HG02973 (cell line): ENCODE measurements around the gene CREB3.
A peak's percentile ranks its signal among the peaks of the same experiment; 100 is the strongest.

ENCODE experiments used
- ATAC-seq: cut with Tn5 transposase; IDR thresholded peaks from one replicate; pipeline ENCODE4 v1.9.1; 2021; ENCODE audit warnings: moderate library complexity; ENCODE audit not compliant: unreplicated experiment

CREB3 gene

DNA sequence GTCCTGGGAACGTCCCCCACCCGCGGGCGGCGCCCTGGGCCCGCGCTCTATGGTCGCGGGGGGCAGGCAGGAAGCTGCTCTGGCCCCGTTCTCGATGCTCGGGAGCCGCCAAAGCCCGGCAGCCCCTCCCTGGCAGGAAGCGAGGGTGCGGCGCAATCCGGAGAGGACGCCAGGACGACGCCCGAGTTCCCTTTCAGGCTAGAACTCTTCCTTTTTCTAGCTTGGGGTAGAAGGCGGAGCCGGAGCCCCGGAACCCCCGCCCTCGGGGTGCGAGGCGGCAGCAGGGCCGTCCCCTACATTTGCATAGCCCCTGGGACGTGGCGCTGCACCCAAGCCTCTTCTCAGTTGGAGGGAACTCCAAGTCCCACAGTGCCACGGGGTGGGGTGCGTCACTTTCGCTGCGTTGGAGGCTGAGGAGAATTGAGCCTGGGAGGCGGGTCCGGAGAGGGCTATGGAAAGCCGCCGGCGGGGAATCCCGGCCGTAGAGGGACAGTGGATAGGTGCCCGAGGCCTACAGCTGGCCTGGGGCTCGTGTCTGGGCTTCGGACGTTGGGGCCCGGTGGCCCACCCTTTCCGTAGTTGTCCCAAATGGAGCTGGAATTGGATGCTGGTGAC is at the start of gene CREB3, which contains the start of gene TLN1:
Gene CREB3, plus strand, starts transcription at position 482 of the 615 bp plus-strand sequence. Its CDS starts 107 bp downstream, at position 589.
Gene TLN1, minus strand, starts transcription at position 11 of the 615 bp plus-strand sequence. CDS start 6,501 bp downstream, outside the sequence.
- ATAC-seq, result peak; percentile 69

DNA sequence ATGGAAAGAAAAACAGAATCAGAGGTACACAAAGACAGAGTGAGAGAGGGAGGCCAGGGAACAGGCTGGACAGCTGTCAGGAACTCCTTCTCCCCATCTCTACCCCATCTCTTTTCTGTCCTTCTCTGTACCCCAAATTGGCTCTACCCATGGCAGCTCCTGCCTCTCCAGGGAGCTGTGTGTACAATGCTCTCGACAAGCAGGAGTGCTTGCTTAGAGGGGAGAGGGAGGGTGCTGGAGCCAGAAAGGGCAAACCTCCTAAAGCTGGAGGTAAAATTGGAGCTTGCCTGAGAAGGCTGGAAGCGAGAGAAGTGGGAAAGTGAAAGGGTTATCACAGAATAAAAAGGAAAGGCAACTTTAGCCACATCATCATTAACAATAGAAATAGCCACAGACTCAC is 49.1 kb upstream of the CREB3 start:
- no peak for ATAC-seq

- ATAC-seq, result no peak
Observed at GRCh38 chr9:35684921-35685320, 47.5 kb upstream of the CREB3 start.

GRCh38 chr9:35685506-35685905 is 47.0 kb upstream of the CREB3 start:
- ATAC-seq, result no peak

- no peak for ATAC-seq
Observed at GRCh38 chr9:35686222-35687203, 46.0 kb upstream of the CREB3 start.

GRCh38 chr9:35687306-35687705 is 45.2 kb upstream of the CREB3 start:
- no peak for ATAC-seq

GRCh38 chr9:35687972-35688557 is 44.4 kb upstream of the CREB3 start:
- ATAC-seq, result no peak

GRCh38 chr9:35688558-35689541 is 43.6 kb upstream of the CREB3 start:
- no peak for ATAC-seq

DNA sequence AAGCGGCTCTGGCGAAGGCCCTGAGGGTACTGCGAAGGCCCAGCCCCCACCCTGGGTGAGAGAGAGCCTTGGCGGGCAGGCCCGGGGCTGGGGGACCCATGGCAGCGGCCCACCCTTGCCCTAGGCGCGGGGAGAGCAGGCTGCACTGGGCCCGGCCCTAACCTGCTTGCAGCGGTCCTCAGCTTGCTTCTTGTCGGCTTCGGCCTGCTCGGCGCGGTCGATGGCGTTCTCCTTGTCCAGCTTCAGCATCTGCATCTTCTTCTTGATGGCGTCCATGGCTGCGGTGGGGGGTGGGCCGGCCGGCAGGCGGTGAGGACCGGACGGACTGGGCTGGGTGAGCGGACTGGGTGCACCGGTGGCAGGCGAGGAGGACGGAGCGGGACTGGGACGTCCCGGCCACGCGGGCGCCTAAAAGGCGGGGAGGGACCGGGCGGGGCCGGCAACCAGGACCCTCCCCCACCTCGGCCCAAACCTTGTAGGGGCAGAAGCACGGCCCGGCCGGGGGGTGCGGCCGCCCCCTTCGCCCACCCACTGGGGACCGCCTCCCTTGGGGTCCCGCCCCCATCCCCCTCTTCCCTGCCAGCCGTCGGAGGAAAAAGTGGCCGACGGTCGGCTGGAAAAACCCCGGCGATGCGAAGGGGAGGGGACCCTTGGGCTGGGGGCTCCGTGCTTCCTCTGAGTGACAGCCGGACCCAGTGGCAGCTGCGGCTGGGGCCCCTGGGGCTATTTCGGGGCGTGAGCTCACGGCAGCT is 42.7 kb upstream of the CREB3 start, which contains the start of gene TPM2:
Gene TPM2, minus strand, starts transcription at position 384 of the 752 bp plus-strand sequence. Its CDS starts 108 bp downstream, at position 276.
- no peak for ATAC-seq

- no peak for ATAC-seq
Observed at GRCh38 chr9:35690294-35690613, 42.2 kb upstream of the CREB3 start.

DNA sequence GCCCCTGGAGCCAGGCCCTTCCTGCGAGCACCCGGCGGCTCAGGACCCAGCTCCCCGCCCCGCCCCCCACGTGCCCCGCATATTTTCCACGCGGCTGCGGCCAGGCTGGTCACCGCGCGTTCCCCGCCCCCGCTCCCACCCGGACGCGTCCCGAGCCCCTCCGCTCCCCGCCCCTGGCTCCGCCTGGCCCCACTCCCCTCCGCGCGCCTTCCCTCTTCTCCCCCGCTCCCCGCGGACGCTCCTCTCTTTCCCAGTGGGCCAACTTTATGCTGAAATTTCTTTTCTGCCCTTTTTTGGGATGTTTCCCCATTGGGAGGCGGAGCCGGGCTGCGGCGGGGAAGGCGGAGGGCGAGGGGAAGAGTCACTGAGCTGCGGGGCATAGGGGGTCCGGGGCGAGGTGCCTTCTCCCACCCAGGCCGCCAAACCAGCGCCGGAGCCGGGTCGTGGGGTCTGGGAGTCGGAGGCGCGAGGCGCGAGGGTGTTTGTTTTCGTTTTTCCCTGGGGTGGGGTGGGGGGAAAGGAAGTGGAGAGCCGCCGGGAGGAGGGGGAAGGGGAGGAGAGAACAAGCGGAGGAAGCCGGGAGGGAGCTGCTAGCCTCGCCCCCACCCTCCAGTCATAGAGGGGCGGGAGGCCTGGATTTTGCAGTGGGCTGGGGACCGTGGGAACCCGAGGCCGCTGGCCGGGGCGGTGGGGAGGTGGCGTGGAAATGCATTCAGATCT is 41.7 kb upstream of the CREB3 start:
- ATAC-seq, result no peak

DNA sequence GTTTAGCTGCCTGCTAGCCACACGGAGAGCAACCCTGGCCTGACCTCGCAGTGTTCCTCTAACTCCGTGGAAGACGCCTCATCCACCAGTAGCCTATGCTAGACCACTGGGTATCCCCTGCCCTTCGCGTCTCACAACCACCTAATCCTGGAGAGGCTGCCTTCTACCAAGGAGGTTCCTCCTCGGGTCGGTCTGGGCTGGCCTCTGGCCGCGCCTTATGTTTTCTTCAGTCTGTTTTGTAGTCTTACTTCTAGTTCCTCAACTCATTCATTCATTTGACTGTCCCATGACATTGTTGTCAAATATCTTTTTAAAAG is 41.2 kb upstream of the CREB3 start:
- no peak for ATAC-seq

DNA sequence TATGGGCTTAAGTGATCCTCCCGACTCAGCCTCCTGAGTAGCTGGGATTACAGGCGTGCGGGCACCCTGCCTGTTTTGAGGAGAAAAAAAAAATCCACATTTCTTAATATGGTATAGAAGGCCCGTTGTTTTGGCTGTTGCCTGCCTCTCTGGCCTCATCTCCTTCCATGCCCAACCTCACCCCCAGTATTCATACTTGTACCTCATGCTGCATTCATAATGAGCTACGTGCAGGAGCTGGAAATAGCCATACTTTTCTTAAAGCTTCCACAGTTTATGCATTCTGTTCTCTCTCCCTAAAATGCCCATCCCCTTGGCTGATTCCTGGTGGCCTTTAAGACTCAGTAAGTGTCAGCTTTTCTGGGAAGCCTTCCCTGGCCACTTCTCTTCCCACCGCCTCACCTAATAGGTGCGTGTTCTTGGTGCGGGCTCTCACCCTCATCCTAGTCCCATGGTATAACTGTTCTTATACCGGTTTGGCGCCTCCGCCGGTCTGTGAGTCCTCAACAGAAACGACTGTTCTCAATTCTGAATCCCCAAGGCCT is 40.6 kb upstream of the CREB3 start:
- ATAC-seq, result no peak

GRCh38 chr9:35695943-35696401 is 36.5 kb upstream of the CREB3 start:
- no peak for ATAC-seq

- no peak for ATAC-seq
Observed at GRCh38 chr9:35696520-35697215, 35.8 kb upstream of the CREB3 start.

DNA sequence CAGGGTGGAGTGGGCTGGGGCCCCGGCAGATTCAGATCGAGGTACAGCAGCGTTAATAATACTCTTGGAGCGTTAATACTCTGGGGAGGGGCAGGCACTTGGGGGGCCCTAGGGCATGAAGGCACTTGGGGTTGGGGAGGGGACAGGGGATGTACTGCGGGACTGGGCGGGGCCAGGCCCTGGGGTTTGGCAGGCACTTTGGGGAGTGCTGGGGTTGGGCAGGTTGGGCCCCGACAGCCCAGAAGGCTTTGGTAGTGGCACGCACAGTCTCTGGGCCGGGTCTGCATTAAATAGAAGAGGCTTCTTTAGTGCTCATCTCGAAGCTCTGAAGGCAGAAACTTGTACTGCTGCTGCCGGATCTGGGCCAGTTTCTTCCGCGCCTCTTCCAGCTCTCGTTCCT is 35.0 kb upstream of the CREB3 start:
- no peak for ATAC-seq

GRCh38 chr9:35698231-35698630 is 34.2 kb upstream of the CREB3 start:
- ATAC-seq, result no peak

DNA sequence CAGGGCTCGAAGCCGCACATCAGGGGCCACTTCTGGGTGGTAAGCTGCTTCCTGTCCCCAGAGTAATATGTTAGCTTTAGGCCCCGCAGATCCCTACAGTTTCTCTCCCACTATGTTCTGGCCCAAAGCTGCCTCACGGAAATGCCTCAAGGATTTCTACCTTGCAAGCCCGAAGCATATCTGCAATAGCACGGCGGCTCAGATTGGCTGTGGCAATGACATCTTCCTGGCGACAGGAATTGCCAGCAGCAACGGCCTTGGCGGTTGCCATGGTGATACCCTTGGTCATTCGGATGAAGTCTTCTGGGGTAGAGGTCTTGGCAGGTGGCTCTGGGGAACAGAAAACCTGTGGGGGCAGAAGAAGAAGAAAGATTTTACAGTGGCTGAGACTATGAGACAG is 32.4 kb upstream of the CREB3 start:
- ATAC-seq, result no peak
